Stimulated activated CD4-positive, alpha-beta T cell treated with anti-CD3 and anti-CD28 coated beads, Interleukin-2, amount 100 ng/mL, for 48 hours (primary cell): Measurements from ENCODE around the gene DIRAS2.

ENCODE experiments used
- DNase-seq, 2 donors: peaks; one replicate each; pipeline ENCODE4 v3.0.0-alpha.2; 2020

DIRAS2 gene

GRCh38 chr9:90611568-90611967, 31.1 kb downstream of the DIRAS2 start:
- DNase-seq = no peak

DNA sequence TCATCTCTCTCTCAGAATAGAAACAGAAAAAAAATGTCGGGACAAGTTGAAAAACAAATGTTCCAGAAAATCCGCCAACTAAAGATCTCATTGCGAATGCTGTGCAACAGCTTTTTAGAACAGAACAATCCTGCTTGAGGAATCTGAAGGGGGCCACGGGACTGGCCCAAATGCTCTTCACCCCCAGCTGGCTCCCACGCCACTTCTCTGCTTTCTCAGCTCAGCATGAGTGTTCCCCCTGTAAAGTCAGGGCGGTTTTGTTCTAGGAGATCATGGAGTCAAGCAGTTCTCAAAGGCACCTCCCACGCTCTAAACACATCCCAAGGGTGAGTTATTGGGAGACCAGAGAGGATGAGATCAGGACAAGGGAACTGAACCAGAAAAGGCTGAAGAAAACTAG, 31.5 kb downstream of the DIRAS2 start:
- no peak for DNase-seq

GRCh38 chr9:90607701-90608516, 34.7 kb downstream of the DIRAS2 start:
- no peak for DNase-seq

- no peak for DNase-seq
Measured at GRCh38 chr9:90600029-90600428, 42.6 kb downstream of the DIRAS2 start.

- DNase-seq = no peak
Measured at GRCh38 chr9:90598191-90598590, 44.4 kb downstream of the DIRAS2 start.

GRCh38 chr9:90593646-90594045, 49.0 kb downstream of the DIRAS2 start:
- DNase-seq = no peak

- no peak for DNase-seq
Measured at GRCh38 chr9:90580576-90580975, 62.0 kb downstream of the DIRAS2 start.

DNA sequence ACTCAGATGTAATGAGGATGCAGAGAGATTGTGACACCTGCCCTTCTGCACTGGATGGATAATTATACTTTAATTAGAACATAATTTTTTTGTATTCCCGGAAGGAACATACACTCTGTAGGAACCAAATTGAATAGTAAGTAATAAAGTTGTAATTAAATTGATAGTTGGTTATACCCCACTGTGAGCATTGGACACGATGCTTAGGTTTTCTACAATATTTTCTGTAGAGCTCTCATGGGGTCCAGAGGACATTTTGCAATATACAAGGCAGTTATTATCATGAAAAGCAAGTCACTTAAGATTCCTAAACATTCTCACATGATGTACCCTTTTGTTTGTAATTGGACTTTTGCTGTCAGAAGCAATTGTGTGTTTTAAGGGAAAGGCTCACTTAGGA, 63.4 kb downstream of the DIRAS2 start:
- DNase-seq = no peak

DNA sequence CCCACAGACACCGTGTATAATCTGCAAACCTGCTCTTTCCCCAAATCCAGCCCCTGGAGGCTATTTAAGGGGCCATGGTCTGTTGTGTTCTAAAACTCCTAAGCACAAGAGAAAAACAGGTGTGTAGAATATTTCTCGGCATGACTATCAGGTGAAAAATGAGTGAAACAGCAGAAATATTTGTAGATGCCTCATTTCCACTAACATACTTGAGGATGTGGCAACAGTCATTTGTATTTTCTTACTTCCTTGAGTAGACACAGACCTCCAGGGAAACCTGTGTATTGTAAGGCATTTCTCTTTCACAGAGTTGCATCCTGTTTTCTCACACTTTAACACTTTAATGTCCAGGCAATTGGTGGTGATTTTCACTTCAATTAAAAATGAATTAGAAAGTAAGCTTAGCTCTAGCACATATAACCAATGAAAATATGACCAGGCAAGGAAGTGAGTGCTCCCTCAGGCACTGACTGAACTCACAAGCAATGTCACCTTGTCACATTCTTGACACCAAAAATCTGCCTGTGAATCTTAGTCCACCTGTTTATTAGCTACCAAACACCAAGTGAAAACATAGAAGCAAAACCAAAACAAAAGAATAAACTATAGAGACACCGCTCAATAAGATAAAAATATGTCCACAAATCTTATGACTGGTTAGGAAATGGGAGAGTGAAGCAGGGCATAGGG, 64.4 kb downstream of the DIRAS2 start:
- no peak for DNase-seq

DNA sequence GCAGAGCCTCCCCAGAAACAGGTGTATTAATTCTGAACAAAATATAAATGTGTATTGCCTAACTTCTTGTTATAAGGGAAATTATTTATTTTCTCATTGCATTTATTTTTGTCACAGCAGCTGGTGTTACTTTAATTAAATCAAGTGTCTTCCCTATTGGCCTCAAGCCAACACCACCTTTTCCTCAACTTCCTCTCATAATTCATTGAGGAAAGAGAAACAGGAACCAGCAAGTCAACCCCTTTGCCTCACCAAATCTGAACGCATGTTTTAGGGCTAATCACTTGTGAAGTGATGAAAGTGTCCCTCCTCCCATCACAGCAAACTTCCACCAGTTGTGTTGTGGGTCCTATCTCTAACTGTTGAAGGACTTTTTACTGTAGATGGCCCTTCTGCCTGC, 73.1 kb downstream of the DIRAS2 start:
- DNase-seq = no peak

DNA sequence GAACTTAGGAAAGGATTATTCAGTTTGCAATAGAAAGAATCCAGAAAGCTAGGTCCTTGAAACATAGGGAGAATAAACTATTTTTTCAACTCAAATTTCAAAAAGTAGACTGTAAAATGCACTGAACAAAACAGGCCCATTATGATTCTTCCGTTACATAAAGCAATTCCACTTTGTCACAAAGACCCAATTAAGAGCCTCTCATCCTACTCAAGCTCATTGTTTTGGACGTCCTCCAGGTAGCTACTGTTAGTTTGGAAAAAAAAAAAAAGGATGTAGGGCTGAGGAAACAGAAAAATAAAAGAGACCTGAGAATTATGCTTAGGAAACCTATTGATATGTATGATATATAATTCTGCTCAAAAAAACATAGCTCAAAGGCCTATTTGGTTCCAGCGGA, 74.0 kb downstream of the DIRAS2 start:
- DNase-seq = no peak

DNA sequence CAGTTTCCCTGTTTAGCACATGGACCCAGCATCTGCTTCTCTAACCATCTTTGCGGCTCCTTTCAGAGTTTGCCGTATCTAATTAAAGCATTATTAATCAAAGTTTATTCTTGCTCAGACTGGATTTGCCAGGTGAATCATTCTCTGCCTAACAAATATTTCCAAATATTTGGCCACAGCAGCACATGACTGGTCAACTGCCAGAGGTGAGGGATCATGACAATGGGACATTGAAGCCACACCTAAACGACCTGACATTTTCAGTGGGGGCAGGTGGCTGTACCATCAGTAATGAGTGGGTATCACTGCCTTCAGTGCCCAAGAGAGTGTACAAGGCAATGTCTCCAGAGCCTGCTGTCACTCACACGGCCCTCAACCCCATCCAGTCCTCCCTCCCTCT, 80.4 kb downstream of the DIRAS2 start:
- DNase-seq = no peak
